Activated T-helper 9 cell treated with anti-CD3 and anti-CD28 coated beads, Interleukin-2, amount 50 U/mL, for 16 hours (primary cell): Measurements from ENCODE around the gene WDR46.
"Not testable (repeated sequence)": the region's sequence is repeated elsewhere in the genome, so short reads cannot be mapped to it uniquely, and the experiment has no call there.

Source experiments
- DNase-seq: peaks from one replicate; pipeline ENCODE4 v3.0.0-alpha.2; 2020; ENCODE audit warnings: low read depth

The WDR46 gene

DNA sequence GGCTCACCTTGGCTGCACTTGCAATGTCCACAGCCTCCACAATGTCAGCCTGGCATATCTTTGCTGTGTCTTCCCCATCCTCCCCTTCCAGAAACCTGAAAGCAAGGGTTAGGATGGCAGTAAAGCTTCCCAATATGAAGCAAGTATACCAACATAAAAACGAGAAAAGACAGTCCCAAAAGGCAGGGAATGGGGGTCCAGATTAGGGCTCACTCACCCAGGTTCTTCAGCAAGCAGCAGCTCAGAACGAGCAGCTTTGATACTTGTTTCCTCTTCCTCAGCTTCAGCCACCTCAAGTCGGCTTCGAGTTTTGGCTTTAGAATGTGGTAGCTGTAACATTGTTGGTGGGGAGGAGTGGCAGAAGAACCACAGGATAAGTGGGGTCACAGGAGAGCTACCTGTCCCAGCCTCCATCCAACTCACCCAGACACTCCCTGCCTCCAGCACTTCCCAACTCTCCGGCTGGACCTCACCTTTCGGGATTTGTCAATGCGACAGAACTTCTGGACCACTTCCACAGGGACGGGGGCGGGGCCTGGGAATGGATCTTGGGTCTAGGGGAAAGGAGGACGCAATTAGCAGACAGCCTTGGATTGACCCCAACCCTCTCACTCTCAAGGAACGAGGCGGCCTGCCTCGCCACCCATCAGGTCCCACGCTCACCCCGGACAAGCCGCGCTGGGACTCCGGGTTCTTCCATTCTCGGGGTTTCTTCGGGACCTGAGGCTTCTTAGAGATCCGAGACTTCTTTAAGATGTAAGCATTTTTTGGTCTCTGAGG lies 708 bp downstream of the WDR46 start:
- no peak for DNase-seq

DNA sequence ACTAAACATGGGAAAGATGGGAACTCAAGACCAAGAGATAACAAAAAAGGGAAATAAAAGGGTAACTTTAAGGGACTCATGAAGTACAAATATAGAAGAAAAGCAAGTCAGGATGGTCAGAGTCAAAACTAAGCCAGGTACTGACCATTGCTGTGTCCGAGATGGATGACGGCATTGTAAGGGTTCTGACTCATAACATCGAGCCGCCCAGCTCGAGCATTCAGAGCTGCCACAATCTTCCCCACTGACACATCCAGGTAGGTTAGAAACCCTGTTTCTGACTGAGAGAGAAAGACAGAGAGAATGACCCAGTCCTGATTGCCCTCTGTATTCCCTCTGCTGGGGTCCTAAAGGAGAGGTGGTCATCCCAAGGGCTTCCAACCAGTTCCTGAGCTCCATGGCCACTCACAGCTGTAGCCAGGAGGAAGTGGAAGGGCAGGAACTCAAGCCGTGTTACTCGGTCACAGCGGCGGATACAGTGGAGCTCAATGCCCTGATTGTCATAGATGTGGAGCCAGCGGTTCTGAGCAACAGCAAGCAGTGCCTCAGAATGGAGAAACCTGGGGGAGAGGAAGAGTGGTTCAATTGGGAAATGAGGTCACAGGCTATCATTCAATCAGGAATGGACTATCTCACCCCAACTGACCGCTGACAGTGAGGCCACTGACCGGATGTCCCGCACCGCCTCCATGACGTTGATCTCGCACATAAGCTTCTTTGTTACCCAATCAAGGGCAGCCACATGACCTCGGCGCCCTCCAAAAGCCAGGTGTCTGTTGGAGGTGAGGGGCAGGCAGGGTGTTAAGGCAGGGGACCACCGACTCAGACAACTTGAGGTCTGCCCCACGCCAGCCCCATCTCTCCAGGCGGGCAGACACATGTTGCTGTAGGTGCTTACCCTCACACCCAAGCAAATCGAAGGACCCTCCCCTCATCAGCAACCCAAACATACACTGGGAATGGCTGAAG lies 1.8 kb downstream of the WDR46 start:
- no peak for DNase-seq

DNA sequence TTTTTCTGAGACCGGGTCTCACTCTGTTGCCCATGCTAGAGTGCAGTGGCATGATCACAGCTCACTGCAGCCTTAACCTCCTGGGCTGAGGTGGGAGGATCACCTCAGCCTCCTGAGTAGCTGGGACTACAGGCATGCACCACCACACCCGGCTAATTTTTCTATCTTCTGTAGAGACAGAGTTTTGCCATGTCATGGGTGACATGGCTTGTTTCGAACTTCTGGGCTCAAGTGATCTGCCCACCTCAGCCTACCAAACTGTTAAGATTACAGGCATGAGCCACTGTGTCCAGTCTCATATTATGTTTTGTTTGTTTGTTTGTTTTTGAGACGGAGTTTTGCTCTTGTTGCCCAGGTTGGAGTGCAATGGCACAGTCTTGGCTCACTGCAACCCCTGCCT lies 3.8 kb downstream of the WDR46 start:
- not testable (repeated sequence) for DNase-seq

DNA sequence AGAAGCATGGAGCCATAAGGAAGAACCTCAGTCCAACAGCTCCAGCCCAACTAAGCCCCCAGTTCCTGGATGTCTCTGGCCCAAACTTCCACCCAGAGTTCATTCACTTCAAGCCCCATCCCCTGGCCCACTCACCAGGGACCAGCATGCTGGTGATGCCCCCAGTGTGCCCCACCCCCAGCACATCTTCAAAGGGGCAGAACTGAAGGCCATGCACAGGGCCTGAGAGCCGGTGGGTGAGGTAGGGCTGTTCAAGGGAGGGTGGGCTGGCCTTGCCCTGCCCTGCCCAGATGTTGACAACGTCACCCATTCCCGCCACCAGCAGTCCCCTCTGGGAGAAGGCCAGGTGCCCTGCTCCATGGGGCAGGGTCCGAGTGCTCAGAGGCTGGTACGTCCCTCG lies 8.5 kb downstream of the WDR46 start:
- DNase-seq = no peak

DNA sequence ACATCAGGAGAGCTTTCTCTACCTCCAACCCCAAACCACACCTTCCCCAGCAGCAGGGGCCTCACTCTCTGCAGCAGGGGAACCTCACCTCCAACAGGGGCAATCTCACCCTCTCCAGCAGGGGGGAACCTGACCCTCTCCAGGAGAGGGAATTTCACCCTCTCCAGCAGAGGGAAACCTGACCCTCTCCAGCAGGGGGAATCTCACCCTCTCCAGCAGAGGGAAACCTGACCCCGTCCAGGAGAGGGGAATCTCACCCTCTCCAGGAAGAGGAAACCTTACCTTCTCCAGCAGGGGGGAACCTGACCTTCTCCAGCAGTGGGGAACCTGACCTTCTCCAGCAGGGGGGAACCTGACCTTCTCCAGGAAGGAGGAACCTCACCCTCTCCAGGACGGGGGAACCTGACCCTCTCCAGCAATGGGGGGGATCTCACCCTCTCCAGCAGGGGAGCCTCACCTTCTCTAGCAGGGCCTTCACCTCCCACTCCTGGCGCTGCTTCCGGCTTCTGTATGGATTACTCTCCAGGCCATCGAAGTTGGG lies 9.0 kb downstream of the WDR46 start:
- no peak for DNase-seq

DNA sequence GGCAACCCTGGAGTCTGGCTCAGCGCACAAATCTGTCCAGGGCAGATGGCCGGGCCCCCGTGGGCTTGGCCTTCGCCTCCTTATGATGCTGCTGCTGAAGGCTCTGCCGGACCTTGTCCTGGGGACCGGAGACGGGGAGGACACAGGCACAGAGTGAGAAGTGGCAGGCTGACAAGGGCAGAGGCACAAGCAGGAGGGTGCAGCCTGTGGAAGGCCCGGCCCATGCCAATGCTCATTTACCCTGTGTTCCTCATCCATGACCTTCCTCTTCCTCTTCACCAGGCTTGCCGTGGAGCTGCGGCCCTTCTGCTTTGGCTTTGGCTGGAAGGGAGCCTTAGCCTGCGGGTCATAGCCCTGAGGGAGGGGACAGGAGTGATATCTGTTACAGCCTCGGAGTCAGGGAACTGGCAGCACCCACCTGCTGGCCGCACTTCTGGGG lies 9.8 kb downstream of the WDR46 start:
- DNase-seq = no peak

DNA sequence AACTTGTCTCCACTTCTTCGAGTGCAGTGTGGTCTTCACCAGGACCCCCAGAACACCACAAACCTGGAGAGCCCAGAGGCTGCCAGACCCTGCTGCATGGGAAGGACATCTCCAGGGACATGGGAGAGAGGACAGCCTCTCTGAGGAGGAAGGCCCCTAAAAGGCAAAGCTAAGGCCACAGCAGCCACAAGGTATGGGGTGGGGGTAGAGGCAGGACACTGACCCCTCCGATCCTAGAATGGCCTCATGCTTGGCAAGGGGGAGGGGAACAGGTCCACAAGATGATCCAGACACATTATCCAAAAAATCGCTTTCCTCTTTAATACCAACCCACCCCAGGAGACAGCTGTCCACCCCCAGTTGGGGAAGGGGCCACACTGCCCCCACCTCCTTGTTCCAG lies 10.2 kb downstream of the WDR46 start:
- no peak for DNase-seq

DNA sequence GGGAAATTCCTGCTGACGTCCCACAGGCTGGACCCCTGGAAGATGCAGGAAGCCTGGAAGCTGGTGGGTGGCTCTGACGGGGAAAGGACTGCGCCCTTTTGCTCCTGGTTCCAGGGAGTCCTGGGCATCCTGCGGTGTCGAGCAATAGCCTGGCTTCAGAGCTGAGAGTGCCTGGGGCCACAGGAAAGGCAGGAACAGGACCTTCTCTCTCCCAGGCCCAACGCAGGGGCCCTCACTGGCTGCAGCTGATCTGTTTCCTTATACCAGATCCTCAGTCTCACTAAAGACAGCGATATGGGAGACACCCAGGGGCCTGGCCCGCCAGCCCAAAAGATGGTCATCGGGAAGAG lies 10.7 kb downstream of the WDR46 start:
- no peak for DNase-seq

DNA sequence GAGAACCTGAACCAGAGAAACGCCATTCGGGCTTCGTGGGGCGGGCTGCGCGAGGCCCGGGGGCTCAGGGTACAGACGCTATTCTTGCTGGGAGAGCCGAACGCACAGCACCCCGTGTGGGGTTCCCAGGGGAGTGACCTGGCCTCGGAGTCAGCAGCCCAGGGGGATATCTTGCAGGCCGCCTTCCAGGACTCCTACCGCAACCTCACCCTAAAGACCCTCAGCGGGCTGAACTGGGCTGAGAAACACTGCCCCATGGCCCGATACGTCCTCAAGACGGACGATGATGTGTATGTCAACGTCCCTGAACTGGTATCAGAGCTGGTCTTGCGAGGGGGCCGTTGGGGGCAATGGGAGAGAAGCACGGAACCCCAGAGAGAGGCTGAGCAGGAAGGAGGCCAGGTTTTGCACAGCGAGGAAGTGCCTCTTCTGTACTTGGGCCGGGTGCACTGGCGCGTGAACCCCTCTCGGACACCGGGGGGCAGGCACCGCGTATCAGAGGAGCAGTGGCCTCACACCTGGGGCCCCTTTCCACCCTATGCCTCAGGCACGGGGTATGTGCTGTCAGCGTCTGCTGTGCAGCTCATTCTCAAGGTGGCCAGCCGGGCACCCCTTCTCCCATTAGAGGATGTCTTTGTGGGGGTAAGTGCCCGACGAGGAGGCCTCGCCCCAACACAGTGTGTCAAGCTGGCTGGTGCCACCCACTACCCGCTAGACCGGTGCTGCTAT lies 11.2 kb downstream of the WDR46 start:
- DNase-seq = no peak

DNA sequence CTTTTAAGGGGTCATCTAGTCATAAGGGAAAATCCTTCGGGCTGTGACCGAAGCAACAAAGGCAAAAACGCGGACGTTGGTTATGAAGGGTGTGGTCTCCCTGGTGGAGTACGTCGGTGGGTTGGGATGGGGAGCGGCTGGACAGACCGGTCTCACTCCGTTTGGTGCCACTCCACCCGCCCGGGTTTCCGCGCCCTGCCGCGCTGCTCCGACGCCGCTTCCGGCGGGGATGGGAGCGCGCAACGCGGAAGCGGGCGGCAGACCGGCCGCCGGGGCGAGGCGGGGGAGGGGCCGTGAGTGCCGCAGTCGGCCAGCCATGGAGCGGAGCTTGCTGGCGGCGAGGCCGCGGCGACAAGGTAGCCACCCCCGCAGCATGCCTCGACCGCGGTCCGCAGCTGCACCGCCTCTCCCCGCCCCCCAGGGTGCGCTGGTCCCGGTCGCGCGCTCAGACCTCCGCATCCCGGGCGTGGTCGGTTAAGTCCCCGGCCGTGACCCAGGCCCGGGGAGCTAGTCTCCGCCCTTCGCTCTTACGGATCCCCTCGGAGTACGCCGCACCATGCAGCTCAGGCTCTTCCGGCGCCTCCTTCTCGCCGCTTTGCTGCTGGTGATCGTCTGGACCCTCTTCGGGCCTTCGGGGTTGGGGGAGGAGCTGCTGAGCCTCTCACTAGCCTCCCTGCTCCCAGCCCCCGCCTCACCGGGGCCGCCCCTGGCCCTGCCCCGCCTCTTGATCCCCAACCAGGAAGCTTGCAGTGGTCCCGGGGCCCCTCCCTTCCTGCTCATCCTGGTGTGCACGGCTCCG lies 12.0 kb downstream of the WDR46 start, which contains the start of gene B3GALT4:
Gene B3GALT4, plus strand, starts transcription at position 260 of the 799 bp plus-strand sequence. Its CDS starts 297 bp downstream, at position 557.
- DNase-seq = peak; percentile 62

DNA sequence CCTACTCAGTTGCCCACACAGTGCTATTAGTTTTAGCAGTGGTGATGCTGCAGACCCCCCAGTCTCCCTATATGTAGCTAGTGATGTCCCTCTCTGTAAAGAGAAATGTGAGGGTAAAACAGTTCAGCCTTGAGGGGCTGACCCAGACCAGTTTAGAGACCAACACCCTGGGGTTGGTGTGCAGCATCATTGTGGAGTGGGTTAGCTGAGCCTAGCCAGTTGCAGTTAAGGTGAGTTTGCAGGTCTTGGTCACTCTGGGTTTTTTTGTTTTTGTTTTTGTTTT lies 12.5 kb downstream of the WDR46 start:
- no peak for DNase-seq

DNA sequence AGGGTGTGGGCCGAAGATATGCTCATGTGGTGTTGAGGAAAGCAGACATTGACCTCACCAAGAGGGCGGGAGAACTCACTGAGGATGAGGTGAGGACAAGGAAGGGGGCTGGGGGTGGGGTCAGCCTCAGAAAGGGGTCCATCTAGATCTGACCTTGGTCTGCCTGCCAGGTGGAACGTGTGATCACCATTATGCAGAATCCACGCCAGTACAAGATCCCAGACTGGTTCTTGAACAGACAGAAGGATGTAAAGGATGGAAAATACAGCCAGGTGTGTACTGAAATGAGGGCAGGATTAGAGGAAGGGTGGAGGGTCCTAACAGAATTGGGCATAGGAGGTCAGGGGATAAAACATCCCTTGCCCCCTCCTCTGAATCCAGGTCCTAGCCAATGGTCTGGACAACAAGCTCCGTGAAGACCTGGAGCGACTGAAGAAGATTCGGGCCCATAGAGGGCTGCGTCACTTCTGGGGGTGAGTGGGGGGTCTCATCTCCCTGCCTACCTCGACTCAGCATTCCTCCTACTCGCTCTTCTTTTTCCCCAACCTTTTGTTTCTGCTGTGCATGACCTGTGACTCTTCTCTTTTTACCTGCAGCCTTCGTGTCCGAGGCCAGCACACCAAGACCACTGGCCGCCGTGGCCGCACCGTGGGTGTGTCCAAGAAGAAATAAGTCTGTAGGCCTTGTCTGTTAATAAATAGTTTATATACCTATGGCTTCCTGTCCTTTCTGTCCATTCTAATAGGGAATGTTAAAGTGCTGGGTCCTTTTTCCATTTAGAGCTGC lies 13.1 kb downstream of the WDR46 start:
- not testable (repeated sequence) for DNase-seq

DNA sequence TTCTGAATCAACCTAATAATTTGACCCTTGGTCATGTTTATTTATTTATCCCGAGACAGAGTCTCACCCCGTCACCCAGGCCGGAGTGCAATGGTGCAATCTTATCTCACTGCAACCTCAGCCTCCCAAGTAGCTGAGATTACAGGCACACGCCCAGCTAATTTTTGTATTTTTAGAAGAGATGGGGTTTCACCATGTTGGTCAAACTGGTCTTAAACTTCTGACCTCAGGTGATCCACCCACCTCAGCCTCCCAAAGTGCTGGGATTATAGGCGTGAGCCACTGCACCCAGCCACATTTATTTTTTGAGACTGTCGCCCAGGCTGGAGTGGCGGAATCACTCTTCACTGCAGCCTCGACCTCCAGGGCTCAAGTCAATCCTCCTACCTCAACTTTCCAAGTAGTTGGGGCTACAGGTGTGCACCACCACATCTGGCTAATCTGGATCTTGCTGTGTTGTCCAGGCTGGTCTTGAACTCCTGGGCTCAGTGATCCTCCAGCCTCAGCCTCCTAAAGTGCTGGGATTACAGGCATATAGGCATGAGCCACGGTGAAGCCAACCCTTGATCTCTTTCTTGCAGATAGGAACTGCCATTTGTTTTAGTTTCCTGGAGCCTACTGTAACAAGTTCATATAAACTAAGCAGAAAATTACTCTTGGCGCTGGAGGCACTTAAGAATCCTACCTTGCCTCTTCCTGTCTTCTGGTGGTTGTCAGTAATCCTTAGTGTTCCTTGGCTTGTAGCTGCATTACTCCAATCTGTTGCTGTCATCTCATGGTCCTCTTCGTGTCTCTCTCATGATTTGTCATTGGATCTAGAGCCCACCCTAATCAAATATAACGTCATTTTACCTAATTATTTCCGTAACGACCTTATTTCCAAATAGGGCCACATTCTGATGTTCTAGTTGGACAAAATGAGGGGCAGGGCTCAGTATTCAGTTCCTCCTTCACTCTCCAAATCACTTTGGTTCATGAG lies 14.8 kb downstream of the WDR46 start:
- DNase-seq = no peak

DNA sequence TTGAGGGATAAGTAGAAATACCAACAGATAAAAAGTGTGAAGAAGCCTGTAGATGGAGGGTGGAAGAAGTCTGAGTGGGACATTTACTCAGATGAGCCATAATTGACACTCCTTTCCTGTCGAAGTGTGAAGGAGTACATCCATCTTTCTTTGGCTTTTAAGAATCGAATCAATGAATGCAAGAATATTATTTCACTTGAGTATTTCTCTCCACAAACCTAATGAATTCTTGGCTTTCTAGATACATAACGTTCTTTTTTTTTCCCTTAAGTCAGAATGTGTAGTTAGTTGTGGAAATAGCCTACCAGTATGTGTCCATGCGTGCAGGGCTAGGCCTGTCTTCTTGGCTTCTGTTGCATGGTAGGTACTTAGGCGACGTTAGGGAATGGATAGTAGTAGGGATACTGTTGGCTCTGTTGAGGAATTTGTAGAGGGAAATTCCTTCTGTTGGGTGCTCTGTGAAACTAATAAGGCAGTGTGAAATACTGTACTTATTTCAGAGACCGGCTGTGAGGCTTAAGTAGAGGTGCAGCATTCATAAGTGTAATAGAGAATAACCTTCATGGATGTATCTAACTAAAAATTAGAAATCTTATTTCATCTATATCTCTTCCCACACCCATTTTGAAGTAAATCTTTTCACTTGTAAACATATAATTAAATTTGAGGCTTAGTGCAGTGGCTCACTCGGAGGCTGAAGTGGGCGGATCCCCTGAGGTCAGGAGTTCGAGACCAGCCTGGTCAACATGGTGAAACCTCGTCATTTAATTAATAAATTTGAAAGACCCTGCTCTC lies 15.7 kb downstream of the WDR46 start:
- no peak for DNase-seq

DNA sequence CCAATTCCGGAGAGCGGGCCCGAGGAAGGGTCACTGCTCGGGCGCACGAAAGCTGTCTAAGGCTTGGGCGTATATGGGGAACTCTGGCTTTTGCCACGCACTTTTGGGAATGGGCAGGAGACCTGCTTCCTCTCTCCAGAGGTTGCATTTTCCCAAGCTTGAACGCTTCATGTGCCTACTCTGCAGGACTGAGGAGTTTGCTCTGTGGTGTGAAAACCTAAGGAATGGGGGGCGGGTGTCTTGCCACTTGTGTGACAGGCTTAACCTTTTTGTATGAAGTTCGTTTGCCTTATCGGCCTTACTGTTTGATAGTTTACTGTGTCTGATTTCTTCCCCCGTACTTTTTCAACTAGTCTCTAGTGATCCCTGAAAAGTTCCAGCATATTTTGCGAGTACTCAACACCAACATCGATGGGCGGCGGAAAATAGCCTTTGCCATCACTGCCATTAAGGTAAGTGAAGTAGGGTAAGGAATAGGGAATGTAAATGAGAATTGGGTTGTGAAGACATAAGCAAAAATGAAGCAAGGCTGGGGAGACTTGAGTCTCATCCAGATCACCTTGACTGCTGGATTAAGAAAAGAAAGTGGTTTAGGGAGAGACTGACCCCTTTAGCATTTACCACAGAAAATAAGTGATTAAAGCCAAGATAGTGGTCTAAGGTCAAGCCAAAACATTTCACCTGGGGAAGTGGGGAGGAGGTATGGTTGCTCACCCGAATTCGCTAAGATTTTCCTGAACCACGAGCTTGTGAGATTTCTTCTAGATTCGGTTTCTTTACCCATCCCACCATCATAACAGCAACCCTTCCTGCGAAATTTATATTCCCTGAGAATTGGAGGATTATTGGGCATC lies 16.5 kb downstream of the WDR46 start:
- DNase-seq = no peak

DNA sequence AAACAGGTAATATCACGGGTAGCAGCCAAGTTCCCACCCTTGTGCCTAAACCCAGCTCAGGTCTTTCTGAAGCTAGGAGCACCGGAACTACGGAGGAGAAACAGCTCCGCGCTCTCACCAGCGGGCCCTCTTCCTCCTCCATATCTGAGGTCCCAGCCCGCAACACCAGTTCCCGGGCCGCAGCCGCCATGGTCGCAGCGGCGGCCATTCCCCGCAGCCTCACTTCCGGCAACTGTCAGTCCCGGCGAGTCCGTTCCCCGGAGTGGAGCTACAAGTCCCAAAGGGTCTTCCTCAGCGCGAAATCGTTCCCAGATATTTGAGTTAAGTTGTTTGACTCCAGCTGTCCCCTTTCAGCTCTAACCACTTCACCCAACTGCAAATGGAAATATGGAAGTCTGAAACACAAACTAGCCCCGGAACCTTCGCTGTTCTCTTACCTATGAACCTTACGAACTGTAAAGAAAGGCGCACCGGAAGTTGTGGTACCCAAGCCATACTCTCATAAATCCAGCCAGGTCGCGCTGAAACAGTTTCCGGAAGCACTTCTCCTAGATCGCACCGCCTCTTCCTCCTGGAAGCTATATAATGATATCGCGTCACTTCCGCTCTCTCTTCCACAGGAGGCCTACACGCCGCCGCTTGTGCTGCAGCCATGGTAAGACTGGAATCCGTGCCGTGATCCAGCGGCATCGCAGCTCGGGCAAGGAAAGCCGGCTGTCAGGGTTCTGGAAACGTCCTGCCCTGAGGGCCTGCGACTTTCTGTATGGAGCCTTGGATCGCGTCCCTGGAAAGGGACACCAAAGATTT lies 17.4 kb downstream of the WDR46 start, which contains the start of the genes RPS18 and VPS52:
Gene RPS18, plus strand, starts transcription at position 608 of the 807 bp plus-strand sequence. Its CDS starts 45 bp downstream, at position 653.
Gene VPS52, minus strand, starts transcription at position 409 of the 807 bp plus-strand sequence. Its CDS starts 201 bp downstream, at position 208.
- DNase-seq = peak; percentile 81

DNA sequence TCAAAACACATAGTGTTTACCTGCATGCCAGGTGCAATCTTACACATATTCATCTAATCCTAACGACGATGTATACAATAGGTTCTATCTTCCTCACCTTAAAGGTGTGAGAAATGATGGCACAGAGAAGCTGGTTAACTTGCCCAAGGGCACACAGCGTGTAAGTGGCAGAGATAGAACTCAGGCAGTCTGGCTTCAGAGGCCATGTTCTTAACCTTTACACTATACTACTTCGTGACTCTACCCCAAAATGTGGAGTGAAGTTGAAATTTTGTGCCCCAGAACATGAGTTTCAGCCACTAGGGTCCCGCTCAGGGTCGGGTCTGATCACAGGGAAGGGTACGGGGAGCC lies 17.9 kb downstream of the WDR46 start:
- DNase-seq = no peak
